GM18517 (cell line): ENCODE results near the gene TMTC1.

ENCODE experiments used
- ATAC-seq: cut with Tn5 transposase; IDR thresholded peaks from one replicate; pipeline ENCODE4 v1.9.1; 2021; ENCODE audit warnings: mild to moderate bottlenecking, moderate library complexity; ENCODE audit not compliant: unreplicated experiment

Gene TMTC1

DNA sequence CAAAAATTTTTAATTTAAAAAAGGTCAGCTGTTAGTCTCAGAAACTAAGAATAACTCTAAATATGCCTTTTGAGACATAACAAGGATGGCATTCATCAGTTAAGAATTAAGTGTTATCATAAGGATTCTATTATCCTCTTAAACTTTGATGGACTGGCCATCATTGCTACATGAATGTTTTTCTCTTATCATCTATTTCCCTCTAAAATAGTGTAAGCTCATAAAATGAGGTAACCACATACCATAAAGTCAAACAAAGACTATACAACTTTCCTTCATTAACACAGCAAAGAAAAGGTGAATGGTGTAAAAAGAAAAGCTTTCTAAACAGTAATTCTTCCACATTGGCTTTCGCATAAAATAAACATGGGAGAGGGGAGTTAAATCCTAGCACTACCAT, 41.1 kb downstream of the TMTC1 start:
- no peak for ATAC-seq

GRCh38 chr12:29741342-29742241, 42.1 kb downstream of the TMTC1 start:
- ATAC-seq = no peak

- ATAC-seq = no peak
These were observed 44.3 kb downstream of the TMTC1 start for GRCh38 chr12:29739279-29739991.

DNA sequence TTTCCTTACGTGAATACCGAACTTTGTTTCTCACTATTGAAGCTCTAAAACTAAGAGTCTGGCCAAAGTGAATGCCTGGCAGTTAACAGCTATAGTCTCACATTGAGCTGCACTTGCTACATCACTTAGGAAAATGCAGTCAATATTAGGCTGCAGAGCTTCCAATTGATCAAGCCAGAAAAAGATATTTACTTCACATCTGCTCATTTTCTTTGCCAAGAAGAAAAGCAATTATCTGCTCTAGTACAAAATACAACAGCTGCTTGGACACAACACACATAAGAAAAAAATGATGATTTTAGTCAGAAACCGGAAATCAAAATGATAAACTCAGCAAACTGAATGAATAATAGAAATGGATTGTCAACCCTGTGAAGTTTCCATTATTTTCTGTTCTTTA, 45.4 kb downstream of the TMTC1 start:
- ATAC-seq = no peak

GRCh38 chr12:29737644-29738043, 46.1 kb downstream of the TMTC1 start:
- ATAC-seq = no peak

DNA sequence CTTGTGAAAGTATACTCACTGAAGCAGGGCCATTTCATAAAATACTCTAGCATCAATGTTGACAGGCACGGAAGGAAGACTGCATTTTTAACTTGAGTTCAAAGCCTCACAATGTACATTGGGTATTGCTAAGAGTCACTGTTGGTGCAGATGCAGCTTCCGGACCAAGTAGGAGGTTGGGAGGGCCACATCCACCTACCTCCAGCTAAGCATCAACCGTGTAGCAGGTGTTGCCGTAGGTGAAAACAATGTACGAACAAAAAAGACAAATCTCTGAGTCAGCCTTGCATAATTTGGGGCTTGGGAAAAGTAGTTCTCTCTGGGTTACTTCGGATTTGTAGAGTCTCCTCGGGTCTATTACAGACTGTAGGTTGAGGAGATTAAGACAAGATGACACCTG, 48.1 kb downstream of the TMTC1 start:
- no peak for ATAC-seq

- no peak for ATAC-seq
These were observed 49.0 kb downstream of the TMTC1 start for GRCh38 chr12:29734734-29735133.

GRCh38 chr12:29734305-29734704, 49.4 kb downstream of the TMTC1 start:
- ATAC-seq = no peak

DNA sequence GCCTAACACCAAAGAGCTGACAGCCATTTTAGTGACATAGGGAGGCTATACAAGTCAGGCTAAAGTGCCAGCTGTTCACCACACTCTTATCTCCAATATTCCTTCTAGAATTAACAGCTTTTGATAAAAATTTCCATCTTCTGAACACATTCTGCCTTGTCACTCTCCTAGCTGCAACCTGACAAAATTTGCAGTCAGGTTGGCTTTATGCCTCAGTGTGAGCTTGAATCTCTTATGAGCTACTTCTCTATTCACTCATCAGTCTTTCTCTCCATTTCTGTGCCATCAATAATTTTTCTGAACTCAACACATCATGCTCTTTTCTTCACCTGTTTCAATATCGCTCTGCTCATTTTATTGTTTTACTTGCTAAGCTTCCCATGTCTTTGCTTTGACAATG, 50.2 kb downstream of the TMTC1 start:
- ATAC-seq = no peak

GRCh38 chr12:29733060-29733459, 50.7 kb downstream of the TMTC1 start:
- ATAC-seq = no peak

- ATAC-seq = no peak
These were observed 51.1 kb downstream of the TMTC1 start for GRCh38 chr12:29732593-29732992.

DNA sequence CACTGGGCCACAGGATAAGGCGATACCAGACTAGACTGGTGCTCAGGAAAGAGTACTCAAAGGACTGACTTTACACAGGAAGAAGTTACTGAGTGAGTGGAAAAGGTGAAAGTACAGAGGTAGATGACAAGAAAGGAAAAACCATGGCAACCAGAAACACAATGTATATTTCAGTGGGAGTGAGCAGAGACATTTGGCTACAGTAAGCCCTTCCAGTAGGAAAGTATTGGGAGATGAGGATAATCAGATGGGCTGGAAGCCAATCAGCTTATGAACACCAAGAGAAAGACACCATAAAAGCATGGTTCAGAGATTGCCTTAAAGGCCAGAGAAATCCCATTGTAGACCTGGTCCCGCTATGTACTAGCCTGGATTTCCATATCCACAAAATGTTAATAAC, 51.6 kb downstream of the TMTC1 start:
- no peak for ATAC-seq

DNA sequence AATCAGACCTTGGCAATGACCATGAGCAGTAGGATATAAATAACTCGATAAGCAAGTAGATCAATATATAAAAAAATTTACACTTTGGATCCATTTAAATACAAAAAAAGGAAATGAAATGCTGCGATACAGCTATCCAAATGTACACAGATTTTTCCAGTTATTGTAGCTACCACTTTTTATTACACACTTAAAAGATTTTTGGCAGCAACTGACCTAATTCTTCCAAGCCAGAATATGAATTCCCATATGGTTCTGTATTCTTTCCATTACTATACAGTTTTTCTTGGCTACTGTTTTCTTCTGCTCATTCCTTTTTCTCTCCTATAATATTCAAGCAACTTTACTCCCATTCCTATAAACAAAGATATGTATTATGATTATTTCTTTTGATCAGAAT, 52.2 kb downstream of the TMTC1 start:
- no peak for ATAC-seq

DNA sequence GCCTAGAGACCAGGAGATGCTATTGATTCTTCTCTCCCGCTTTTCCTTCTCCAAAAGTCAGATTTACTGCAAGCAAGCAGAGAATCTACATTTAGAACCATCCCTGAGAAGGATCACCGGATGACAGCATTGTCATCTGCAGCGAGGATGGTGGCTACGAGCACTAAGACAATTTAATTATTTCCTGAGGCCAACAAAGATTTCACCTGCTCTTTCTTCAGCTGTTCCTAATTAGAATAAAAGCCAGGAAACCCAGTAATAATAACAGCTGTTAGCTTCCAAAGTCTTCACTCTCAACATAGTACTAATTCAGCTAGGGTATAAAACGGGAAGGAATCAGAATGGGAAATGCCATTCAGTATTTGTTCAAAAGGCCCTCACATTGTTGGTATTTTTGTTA, 53.3 kb downstream of the TMTC1 start:
- ATAC-seq = no peak

GRCh38 chr12:29728030-29728429, 55.7 kb downstream of the TMTC1 start:
- ATAC-seq = no peak

DNA sequence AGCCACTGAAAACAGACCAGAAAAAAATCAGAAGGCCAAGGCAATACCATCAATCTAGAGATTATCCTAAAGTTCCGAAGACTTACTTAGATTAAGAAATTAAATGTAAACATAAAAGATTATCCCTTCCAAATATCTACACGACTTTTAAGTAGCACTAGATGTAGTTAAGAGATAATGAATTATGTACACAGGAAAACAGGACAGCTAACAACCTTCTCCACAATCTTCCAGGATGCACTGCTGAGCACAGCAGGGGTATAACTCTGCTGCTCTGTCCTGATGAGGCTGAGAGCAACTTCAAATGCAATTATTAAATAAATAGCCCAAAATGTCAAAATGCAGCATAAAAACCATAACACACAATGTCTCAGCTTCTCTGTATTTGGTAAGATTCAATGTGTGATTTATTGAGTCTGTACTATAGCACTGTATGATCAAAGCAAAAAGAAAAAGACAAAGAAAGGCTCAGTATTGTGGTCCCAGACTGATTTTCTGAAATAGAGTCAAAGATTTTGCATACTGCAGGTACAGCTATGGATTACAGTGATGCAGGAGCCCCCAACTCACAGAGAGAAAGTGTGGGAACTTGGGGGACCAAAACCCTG, 56.9 kb downstream of the TMTC1 start:
- ATAC-seq = no peak

GRCh38 chr12:29726321-29726692, 57.4 kb downstream of the TMTC1 start:
- ATAC-seq = no peak

DNA sequence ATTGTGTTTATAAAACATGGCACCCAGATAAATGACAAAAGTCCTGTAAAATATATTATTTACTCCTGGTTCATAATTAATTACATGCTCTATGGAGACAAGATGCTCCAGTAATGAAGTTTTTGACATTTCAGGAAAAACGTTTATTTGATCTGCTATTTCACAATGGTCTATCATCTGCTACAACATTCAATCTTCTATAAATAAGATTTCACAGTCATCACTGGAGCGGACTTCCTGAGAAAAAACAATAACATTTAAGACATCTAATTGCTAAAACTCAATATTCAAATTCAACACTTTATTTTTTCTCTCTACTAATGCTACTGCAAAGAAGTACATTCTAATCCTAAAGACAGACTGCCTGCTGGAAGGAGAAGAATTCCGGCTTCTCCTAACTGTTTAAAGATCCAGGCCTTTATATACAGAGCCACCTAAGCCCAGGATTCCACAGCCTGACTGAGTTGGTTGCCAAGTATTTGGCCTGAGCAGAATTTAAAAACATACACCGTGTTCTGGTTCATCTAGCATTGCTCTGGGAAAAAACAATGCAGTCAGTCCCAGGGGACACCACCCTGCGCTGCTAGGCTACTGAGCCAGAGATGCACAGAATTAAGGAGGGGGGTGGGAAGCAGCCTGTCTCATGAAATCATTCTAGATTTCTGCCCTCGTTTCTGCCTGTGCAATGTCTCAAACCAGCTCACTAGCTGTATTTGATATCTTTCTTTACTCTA, 58.0 kb downstream of the TMTC1 start:
- ATAC-seq = no peak

- no peak for ATAC-seq
These were observed 61.6 kb downstream of the TMTC1 start for GRCh38 chr12:29722164-29722563.

DNA sequence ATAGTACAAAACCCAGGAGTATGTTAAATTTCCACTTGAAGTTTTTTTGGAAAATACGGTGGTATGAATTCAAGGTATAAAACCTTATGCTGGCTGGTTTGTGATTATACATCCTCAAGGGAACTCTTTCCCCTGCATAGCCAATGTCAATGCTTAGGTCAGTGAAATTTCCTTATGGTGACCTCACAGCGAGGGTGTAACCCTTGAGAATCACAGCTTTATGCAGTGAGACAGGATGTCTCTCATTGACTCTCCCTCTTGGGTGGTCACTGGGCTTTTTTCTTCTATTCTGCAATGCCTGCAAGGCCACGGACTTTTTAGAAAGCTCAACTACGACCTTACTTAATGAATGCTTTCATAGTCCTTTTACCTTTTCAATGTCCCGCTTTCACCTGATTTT, 64.4 kb downstream of the TMTC1 start:
- ATAC-seq = no peak

DNA sequence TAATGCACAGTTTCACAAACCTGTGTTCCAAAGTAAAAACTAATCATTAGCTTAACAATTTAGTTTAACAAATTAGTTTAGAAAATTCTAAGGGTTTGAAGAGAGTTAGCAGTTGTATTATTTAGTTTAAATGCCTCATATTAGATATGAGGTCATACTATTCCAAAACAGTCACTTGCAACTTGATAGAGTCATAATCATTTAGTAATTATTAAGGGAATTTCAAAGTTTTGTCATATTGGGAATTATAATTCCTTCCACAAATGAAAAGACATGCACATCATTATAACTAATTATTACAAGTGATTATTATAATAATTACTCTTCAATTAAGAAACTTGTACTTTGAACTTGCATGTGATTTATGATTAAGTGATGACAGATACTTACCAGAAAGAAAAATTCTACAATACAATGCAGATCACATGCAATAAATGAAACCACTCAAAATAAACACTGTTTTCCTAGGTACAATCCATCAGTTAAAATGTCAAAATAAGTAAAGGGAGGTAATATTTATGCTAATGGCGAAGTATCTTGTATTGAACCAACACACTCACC, 66.1 kb downstream of the TMTC1 start:
- ATAC-seq = no peak
